CD4-positive, alpha-beta T cell treated with Interleukin-4 for 4 hours (primary cell): ENCODE results near the gene SLC7A4.

Source experiments
- DNase-seq: peaks from one replicate; pipeline ENCODE4 v3.0.0-alpha.2; 2020

The SLC7A4 gene

DNA sequence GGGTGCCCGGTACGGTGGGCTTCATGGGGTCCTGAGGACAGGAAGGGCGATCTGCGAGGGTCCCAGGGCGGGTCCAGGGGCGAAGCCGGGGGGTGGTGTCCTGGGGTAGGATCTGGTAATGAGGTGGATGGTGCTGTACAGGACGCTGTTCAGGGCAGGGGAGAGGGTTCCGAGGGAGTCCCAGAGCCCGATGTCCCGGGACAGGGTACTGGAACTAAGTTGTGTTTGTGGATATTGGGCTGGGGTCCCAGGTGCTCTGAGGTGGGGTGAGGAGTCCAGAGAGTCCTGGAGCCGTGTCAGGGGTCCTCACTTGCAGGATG lies 49.8 kb downstream of the SLC7A4 start:
- no peak for DNase-seq

DNA sequence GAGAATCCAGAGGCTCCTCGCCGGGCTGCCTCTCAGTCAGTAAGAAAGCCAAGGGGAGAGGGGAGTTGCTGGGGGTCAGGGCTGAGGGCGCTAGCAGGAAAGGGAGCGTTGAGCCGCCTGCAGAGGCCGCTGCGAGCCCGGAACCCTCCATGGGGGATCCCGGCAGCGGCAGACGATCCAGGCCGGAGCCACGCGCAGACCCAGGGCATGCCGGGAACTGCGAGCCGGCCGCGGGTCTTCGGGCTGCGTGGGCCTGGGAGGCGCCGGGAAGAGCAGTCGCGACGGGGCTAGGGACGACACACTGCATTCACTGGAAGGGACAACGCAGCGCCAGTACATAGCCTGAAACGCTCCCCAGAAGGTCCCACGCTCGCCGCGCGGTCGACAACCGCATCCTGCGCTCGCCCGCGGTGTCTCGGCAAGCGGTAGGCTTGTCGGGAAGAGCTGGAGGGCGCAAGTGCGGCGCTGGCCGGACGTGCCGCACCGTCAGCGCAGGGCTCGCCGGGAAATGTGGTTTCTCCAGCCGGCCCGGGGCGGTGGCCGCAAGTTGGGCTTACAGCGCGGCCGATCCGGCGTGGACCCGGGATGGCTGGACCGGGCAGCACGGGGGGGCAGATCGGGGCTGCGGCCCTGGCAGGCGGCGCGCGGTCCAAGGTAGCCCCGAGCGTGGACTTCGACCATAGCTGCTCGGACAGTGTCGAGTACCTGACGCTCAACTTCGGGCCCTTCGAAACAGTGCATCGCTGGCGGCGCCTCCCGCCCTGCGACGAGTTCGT lies 50.4 kb downstream of the SLC7A4 start, which contains the start of gene LZTR1:
Gene LZTR1 (plus strand): TSS at position 511 of the 776 bp plus-strand sequence. CDS start 75 bp downstream, at position 586.
- peak; percentile 60 for DNase-seq

- no peak for DNase-seq
Observed at GRCh38 chr22:20980938-20981722, 51.2 kb downstream of the SLC7A4 start.

- DNase-seq, result no peak
Observed at GRCh38 chr22:20980523-20980922, 51.8 kb downstream of the SLC7A4 start.

DNA sequence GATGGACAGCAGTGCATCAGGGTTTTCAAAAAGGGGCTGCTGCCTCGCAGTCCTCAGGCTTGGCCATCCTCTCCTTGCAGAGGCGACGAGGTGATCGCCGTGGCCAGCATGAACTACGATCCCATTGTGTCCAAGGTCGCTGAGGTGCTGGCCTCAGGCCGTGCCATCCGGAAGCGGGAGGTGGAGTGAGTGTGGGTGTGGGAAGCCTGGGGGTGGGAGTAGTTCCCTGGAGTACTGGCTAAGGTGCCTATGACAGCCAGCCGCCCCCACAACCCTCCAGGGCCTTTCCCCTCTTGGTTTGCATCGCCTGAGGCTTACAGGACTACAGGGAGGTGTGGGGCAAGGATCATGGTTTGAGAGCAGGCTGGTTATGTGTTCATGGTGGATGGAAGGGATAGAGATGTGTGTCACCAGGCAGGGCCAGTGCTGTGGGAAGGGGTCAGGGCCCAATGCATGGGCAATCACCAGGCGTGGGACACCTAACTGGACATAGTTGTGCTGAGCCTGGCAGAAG lies 52.4 kb downstream of the SLC7A4 start:
- DNase-seq, result no peak

- DNase-seq, result peak; percentile 48
Observed at GRCh38 chr22:20979243-20979809, 53.0 kb downstream of the SLC7A4 start.
